Body of pancreas (tissue), 4 donors: Measurements from ENCODE around the gene NUP210.

Experiments used
- CTCF ChIP-seq, 7 experiments: fragments of 450-650 bp in 4 of 7; fragments of 200-600 bp in 3 of 7; sonication (generic) in 3 of 7; IDR thresholded peaks; one replicate each; pipeline ENCODE4 v1.5.1; 2016 to 2019; ENCODE audit warnings: antibody characterized with exemption in 7 of 7
- POLR2A ChIP-seq, 3 donors: fragments of 450-650 bp; IDR thresholded peaks; one replicate each; pipeline ENCODE4 v1.6.1; 2016; ENCODE audit warnings: antibody characterized with exemption in 3 of 3, mild to moderate bottlenecking in 2 of 3

GRCh38 chr3:13433912-13434311, 13.8 kb upstream of the NUP210 start:
- TF ChIP-seq CTCF (IDR thresholded peaks at IDR 0.05): no peak
- TF ChIP-seq POLR2A (IDR thresholded peaks at IDR 0.05): no peak
